IPS-15b (cell line): ENCODE measurements around the gene OR10G7.
A peak's percentile ranks its signal among the peaks of the same experiment; 100 is the strongest.

Experiments
- H3K27me3 ChIP-seq: one replicate; pipeline ENCODE4 v1.6.1; 2013; ENCODE audit warnings: low read length; ENCODE audit not compliant: control insufficient read depth, insufficient read depth
- H3K36me3 ChIP-seq: one replicate; pipeline ENCODE4 v1.6.1; 2013; ENCODE audit warnings: low read length; ENCODE audit not compliant: control insufficient read depth, insufficient read depth
- H3K4me1 ChIP-seq: one replicate; pipeline ENCODE4 v1.6.1; 2013; ENCODE audit warnings: mild to moderate bottlenecking, low read length; ENCODE audit not compliant: control insufficient read depth, insufficient read depth
- H3K4me3 ChIP-seq: one replicate; pipeline ENCODE4 v1.5.1; 2013; ENCODE audit warnings: low read depth, low read length
- H3K9ac ChIP-seq: one replicate; pipeline ENCODE4 v1.6.1; 2013; ENCODE audit warnings: low read depth, mild to moderate bottlenecking, low read length
- H3K9me3 ChIP-seq: one replicate; pipeline ENCODE4 v1.6.1; 2013; ENCODE audit warnings: mild to moderate bottlenecking, low read length; ENCODE audit not compliant: control insufficient read depth, insufficient read depth

OR10G7 gene

DNA sequence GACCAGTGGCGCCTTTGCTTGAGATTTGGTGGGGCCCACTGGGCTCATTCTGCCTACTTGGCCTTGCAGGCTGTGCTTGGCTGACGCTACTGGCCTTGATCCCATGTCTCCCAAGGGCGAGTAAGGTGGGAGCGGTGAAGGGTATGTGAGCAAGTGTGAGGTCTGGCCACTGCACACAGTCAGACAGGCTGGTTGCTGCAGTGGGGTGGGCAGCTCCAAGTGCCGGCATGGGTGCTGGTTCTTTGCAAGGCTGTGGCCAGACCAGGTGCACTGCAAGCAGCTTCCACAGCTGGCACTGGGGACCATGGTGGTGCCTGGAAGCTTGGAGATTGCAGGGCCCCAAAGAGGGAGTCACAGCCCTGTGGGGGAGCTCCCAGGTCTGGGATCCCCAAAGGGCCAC, 33.4 kb upstream of the OR10G7 start:
- Histone ChIP-seq H3K9me3 (no peaks in the 10 kb centered on the region), H3K36me3 (no peaks in the 10 kb centered on the region), H3K27me3 (peaks cover 12% of the 10 kb centered on the region), H3K9ac (no peak overlapping the region), H3K4me3 (no peak overlapping the region), H3K4me1 (no peaks in the 10 kb centered on the region)

DNA sequence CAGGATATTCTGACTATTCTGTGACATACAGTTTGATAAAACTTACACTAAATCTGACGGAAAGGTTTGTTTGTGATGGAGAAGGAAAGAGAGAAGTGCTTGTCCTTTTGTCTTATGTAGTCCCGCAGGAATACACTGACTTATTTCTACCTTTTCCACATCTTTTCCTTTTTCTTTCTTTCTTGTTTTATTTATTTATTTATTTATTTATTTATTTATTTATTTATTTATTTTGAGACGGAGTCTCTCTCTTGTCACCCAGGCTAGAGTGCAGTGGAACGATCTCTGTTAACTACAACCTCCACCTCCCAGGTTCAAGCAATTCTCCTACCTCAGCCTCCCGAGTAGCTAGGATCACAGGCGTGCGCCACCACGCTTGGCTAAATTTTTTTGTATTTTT, 31.0 kb upstream of the OR10G7 start:
- Histone ChIP-seq H3K9ac (no peak overlapping the region), H3K27me3 (peaks cover 12% of the 10 kb centered on the region), H3K4me3 (no peak overlapping the region), H3K9me3 (no peaks in the 10 kb centered on the region), H3K4me1 (no peaks in the 10 kb centered on the region), H3K36me3 (no peaks in the 10 kb centered on the region)

DNA sequence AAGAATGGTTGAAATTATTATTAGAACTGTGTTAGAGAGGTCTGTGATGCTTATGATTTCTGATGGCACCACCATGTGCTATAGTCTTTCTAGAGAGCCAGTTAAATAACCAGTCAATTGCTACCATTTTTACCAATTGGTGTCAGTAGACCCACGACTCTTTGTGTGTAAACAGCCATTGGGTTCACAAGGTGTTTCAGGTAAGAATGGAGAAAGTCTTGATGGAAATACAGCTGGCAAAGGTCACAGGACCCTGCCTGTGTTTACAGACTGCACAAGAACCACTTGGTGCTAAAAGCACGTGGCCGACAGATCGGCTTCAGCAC, 30.5 kb upstream of the OR10G7 start:
- Histone ChIP-seq H3K36me3 (no peaks in the 10 kb centered on the region), H3K9ac (no peak overlapping the region), H3K27me3 (peaks cover 12% of the 10 kb centered on the region), H3K4me1 (no peaks in the 10 kb centered on the region), H3K9me3 (no peaks in the 10 kb centered on the region), H3K4me3 (no peak overlapping the region)

DNA sequence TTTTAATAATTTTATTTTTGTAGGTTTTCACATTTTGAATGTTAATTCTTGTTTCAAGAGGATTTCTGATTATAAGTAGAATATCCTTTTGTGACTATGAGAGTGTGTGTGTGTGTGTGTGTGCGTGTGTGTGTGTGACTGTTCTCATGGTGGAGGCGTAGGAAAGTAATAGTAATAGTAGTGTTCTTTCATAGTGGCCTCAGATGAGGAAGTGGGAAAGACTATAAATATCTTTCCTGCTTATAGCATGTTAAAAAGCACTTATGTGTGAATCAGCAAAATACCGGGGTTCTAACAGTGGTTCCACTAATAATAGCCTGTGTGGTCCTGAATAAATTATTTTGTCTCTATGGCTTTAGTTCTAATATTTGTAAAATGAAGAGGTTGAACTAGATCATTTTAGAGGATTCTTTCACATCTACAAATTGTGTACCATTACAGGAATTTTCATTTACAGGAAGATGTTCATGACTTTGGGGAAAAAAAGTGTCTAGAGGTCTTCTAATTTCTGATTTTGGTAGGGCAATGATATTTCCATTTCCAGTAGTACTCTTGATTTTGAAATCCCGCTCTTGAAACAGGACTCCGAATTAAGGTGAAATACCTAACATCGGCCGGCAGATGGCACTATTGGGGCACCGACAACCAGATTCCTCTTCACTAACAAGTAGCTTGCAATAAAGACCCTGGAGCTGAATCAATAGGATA, 29.9 kb upstream of the OR10G7 start:
- no peak overlapping the region for H3K4me3 ChIP-seq
- H3K27me3 ChIP-seq: peaks cover 12% of the 10 kb centered on the region
- no peaks in the 10 kb centered on the region for H3K36me3 ChIP-seq
- no peak overlapping the region for H3K9ac ChIP-seq
- no peaks in the 10 kb centered on the region for H3K4me1 ChIP-seq
- H3K9me3 ChIP-seq: no peaks in the 10 kb centered on the region

DNA sequence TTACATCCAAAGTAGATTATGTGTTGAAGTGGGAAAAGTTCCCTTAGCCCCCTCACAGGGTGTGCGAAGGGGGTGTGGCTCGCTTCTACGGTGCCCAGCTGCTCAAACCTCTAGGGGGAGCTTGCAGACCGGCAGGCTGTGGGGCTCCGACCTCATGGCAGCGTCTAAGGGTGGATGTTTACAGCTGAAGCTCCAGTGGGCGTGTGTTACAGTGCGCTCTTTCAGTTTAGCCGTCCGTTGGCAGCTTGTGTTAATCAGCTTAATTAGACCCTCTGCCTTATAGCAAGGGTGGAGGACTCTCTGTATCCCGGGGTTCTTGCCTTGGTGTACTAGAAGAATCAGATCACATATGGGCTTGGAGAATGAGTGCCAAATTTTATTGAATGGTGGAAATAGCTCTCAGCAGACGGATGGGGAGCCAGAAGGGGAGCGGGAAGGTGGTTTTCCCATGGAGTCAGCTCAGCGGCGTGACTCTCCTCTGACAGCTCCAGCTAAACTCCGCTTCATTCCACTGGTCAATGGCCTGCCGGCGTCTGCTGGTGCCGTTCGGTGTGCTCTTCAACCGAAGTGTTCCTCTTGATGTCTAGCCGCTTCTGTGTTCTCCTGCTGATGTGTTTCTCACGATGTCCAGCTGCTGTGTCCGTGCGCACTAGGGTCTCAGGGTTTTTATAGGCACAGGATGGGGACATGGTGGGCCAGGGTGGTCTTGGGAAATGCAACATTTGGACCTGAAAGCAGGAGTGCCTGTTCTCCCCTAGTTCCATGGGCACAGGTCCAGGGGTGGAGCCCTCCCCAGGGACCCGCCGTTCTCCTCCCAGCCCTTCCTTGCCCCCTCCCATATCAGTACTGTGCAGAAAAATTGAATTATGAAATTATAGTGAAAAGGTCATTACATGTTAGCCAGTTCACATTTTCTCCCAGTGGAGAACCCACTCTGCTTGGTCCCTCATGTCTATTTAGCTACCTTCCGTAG, 28.6 kb upstream of the OR10G7 start:
- no peaks in the 10 kb centered on the region for H3K36me3 ChIP-seq
- no peak overlapping the region for H3K9ac ChIP-seq
- peak overlapping the region; percentile 56 for H3K4me3 ChIP-seq
- H3K4me1 ChIP-seq: no peaks in the 10 kb centered on the region
- no peaks in the 10 kb centered on the region for H3K9me3 ChIP-seq
- H3K27me3 ChIP-seq: peaks cover 8% of the 10 kb centered on the region

DNA sequence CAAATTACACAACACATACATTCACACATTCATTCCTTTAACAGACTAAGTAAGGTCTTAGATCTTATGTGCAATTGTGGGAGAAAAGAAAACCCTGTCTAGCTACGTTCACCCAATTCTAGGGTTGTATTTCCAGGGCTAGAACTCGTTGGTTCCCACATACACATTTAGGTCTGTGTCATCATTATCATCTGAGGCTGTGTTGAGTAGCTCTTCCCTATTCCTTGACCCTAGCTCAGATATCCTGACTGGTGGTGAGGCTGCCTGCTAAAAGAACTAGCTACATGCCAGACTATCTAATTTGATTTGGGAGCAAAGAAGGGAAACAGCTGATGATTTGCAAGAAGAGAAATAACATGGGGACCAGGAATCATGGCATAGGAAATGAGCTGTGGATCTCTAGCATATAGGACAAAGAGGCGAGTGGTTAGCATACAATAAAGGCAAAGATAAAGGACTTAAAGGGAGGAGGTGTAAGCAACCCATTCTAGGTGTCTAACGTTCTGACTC, 27.5 kb upstream of the OR10G7 start:
- Histone ChIP-seq H3K9ac (no peak overlapping the region), H3K4me1 (no peaks in the 10 kb centered on the region), H3K36me3 (no peaks in the 10 kb centered on the region), H3K4me3 (no peak overlapping the region), H3K9me3 (no peaks in the 10 kb centered on the region), H3K27me3 (peaks cover 8% of the 10 kb centered on the region)

DNA sequence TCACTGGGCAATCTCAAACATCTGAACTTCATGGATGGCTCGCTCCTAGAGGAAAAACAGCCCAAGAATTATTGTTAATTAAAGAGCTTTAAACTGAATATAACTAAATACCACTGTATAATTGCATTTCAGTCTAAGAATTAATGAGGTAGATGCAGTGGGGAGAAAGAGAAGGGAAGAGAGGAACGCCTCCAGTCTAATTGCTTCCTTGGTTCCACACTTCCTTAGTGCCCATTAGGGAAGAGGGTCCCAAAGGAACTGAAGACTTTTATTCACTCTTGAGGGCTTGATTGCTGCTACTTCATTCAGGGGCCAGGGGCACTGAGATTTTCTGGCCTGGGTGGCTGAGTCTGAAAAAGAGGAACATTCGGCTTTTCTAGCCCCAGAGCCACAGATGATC, 11.8 kb upstream of the OR10G7 start:
- Histone ChIP-seq H3K36me3 (no peaks in the 10 kb centered on the region), H3K9me3 (no peaks in the 10 kb centered on the region), H3K4me3 (no peak overlapping the region), H3K4me1 (no peaks in the 10 kb centered on the region), H3K9ac (no peak overlapping the region), H3K27me3 (no peaks in the 10 kb centered on the region)

DNA sequence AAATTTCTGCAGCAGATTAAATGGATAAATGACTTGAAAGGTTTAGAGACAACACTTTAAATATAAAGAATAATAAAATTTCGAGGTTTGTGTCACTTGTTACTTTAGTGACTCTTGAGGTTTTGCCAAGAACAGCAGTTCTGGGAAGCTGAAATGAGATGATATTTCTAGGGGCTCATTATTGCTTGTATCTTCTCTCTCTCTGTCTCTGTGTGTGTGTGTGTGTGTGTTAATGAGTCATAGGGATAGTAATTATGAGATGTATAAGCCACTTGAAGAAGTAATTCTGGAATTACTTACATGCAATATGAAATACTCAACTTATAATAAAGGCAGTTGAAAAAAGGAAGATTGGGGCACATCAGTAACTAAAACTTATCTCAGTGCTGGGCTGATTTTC, 9.6 kb upstream of the OR10G7 start:
- no peaks in the 10 kb centered on the region for H3K9me3 ChIP-seq
- H3K36me3 ChIP-seq: no peaks in the 10 kb centered on the region
- H3K27me3 ChIP-seq: no peaks in the 10 kb centered on the region
- H3K4me3 ChIP-seq: no peak overlapping the region
- no peaks in the 10 kb centered on the region for H3K4me1 ChIP-seq
- H3K9ac ChIP-seq: no peak overlapping the region

DNA sequence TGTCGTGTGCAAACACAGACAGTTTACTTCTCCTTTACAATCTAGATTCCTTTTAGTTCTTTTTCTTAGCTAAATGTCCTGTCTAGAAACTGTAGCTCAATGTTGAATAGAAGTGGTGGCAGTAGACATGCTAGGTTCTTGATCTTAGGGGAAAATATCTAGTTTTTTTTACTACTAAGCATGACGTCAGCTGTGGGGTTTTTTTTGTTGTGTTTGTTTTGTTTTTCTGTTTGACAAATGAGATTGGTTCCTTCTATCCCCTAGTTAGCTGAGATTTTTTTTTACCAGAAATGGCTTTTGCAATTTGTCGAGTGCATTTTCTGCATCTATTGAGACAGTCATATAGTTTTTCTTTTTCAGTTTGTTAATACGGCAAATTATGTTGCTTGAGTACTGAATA, 2.3 kb upstream of the OR10G7 start:
- H3K4me1 ChIP-seq: no peaks in the 10 kb centered on the region
- H3K27me3 ChIP-seq: no peaks in the 10 kb centered on the region

DNA sequence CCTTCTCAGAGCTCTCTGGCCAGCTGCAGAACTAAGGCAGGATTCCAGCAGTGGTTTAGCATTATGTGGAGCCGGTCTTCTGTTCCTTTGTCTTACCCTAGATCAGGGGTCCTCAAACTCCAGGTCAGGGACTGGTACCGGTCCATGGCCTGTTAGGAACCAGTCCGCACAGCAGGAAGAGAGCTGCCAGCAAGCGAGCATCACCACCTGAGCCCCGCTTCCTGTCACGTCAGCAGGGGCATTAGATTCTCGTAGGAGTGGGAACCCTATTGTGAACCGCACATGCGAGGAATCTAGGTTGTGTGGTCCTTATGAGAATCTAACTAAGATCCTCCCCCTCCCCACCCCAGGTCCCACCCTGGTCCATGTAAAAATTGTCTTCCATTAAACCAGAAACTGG, 1.6 kb downstream of the OR10G7 start:
- Histone ChIP-seq H3K27me3 (no peaks in the 10 kb centered on the region), H3K36me3 (no peaks in the 10 kb centered on the region), H3K9me3 (no peaks in the 10 kb centered on the region), H3K9ac (no peak overlapping the region), H3K4me3 (no peak overlapping the region), H3K4me1 (no peaks in the 10 kb centered on the region)

More for the DNA sequence above, 2.3 kb upstream of the OR10G7 start:
- Histone ChIP-seq H3K9ac (no peak overlapping the region), H3K4me3 (no peak overlapping the region), H3K36me3 (no peaks in the 10 kb centered on the region), H3K9me3 (no peaks in the 10 kb centered on the region)

DNA sequence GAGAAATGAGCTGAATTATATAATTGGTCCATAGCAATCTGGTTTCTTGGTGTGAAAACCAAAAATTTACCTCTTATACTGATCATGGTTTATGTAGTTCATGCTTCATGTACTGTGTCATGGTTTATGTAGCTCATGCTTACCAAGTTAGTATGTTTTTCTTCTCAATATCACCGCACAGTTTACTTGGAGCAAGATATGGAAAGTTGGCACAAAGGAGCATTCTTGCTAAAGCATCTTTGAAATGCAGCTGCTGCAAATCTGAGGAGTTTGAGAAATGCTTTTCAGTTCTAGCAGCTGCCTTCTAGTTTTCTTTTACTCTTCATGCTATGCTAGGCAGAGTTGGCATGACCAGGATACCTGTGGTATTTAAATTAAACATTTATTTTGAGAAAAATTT, 4.5 kb downstream of the OR10G7 start:
- no peak overlapping the region for H3K4me3 ChIP-seq
- no peaks in the 10 kb centered on the region for H3K27me3 ChIP-seq
- H3K9ac ChIP-seq: no peak overlapping the region
- H3K4me1 ChIP-seq: no peaks in the 10 kb centered on the region
- H3K9me3 ChIP-seq: no peaks in the 10 kb centered on the region
- no peaks in the 10 kb centered on the region for H3K36me3 ChIP-seq

DNA sequence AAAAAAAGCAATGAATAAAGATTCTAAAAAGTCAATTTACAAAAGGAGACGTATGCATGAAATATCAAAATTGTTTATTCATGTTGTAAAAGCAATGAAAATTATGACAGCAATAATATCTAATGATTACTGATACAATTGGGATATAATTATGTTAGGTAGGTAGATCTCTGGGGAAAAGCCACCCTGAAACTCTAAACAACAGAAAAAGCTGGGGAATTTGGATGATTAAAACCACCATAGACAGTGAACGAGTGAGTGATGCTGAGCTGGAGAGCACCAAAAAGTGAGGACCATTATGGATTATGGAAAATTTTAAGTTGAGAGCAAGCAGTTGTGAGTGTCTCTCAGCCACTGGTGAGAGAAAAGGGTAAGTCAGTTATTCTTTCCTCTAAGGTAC, 14.6 kb downstream of the OR10G7 start, which contains the start of gene OR10G8:
OR10G8 (plus strand) TSS at position 301 of the 400 bp plus-strand sequence. CDS start 2,825 bp downstream, outside the sequence.
- Histone ChIP-seq H3K36me3 (no peaks in the 10 kb centered on the region), H3K27me3 (no peaks in the 10 kb centered on the region), H3K9me3 (no peaks in the 10 kb centered on the region), H3K4me1 (no peaks in the 10 kb centered on the region), H3K9ac (no peak within 1 kb of the TSS), H3K4me3 (no peak within 1 kb of the TSS)
